Nucleus accumbens (tissue), 56 donors: ENCODE results near the gene SEMA3D.

Source experiments
- DNase-seq, 56 donors: peaks; one replicate each; lab custom pipeline; 2025; lab: John Stamatoyannopoulos, UW

The SEMA3D gene

GRCh38 chr7:85090919-85091564 lies 95.8 kb downstream of the SEMA3D start:
- no peak for DNase-seq

- DNase-seq: no peak
Measured at GRCh38 chr7:85090143-85090542, 96.7 kb downstream of the SEMA3D start.

GRCh38 chr7:85081846-85082245 lies 105.0 kb downstream of the SEMA3D start:
- no peak for DNase-seq

- no peak for DNase-seq
Measured at GRCh38 chr7:85081392-85081791, 105.5 kb downstream of the SEMA3D start.

GRCh38 chr7:85079434-85079833 lies 107.4 kb downstream of the SEMA3D start:
- DNase-seq: no peak

GRCh38 chr7:85078181-85078580 lies 108.7 kb downstream of the SEMA3D start:
- no peak for DNase-seq

GRCh38 chr7:85075864-85076263 lies 111.0 kb downstream of the SEMA3D start:
- DNase-seq: no peak

- no peak for DNase-seq
Measured at GRCh38 chr7:85074992-85075391, 111.9 kb downstream of the SEMA3D start.

GRCh38 chr7:85074016-85074415 lies 112.8 kb downstream of the SEMA3D start:
- no peak for DNase-seq

- DNase-seq: no peak
Measured at GRCh38 chr7:85070967-85071628, 115.8 kb downstream of the SEMA3D start.

GRCh38 chr7:85068799-85069198 lies 118.1 kb downstream of the SEMA3D start:
- DNase-seq: no peak

- no peak for DNase-seq
Measured at GRCh38 chr7:85067371-85067770, 119.5 kb downstream of the SEMA3D start.

- no peak for DNase-seq
Measured at GRCh38 chr7:85065888-85066485, 120.9 kb downstream of the SEMA3D start.

- DNase-seq: no peak
Measured at GRCh38 chr7:85065306-85065705, 121.5 kb downstream of the SEMA3D start.

GRCh38 chr7:85062651-85063050 lies 124.2 kb downstream of the SEMA3D start:
- DNase-seq: no peak

- no peak for DNase-seq
Measured at GRCh38 chr7:85061456-85061855, 125.4 kb downstream of the SEMA3D start.

GRCh38 chr7:85060696-85061095 lies 126.2 kb downstream of the SEMA3D start:
- DNase-seq: no peak

- DNase-seq: no peak
Measured at GRCh38 chr7:85055906-85056305, 130.9 kb downstream of the SEMA3D start.

- DNase-seq: no peak
Measured at GRCh38 chr7:85055196-85055595, 131.7 kb downstream of the SEMA3D start.

- no peak for DNase-seq
Measured at GRCh38 chr7:85054306-85054705, 132.6 kb downstream of the SEMA3D start.

- no peak for DNase-seq
Measured at GRCh38 chr7:85052894-85053293, 134.0 kb downstream of the SEMA3D start.
